Urinary bladder (tissue), 4 donors: Measurements from ENCODE around the gene SYCE3. TPM values are rescaled to one million over a fixed set of nuclear protein-coding genes. Genes with fewer than 3 reads are reported as not detected.
"Not testable (repeated sequence)": the region's sequence is repeated elsewhere in the genome, so short reads cannot be mapped to it uniquely, and the experiment has no call there.

ENCODE experiments used
- DNase-seq: peaks from one replicate; pipeline ENCODE4 v3.0.0-alpha.2; 2015; ENCODE audit errors: extremely low spot score
- H3K27ac ChIP-seq: one replicate; pipeline ENCODE4 v1.5.1; 2013; ENCODE audit warnings: low read depth, mild to moderate bottlenecking, moderate library complexity
- H3K36me3 ChIP-seq: one replicate; pipeline ENCODE4 v1.6.1; 2013; ENCODE audit warnings: mild to moderate bottlenecking, moderate library complexity; ENCODE audit not compliant: insufficient read depth
- H3K4me1 ChIP-seq: one replicate; pipeline ENCODE4 v1.6.1; 2013; ENCODE audit warnings: mild to moderate bottlenecking, moderate library complexity; ENCODE audit not compliant: insufficient read depth
- H3K4me3 ChIP-seq: one replicate; pipeline ENCODE4 v1.5.1; 2013; ENCODE audit warnings: low read depth, low read length
- WGBS: extraction: QIAGEN DNeasy Blood & Tissue Kit; methylation state at CpG from one replicate; pipeline ENCODE4 v1.1.7; 2013; 5-methylcytosine and 5-hydroxymethylcytosine counted together
- polyA plus RNA-seq: library from polyadenylated mRNA; stranded (reverse); fragments of 200-250 nt; gene quantifications from one replicate; pipeline ENCODE4 v1.2.3, GENCODE V29; 2013
- total RNA-seq: library from RNA; depleted of rRNA; stranded (reverse); fragments of >200 nt; gene quantifications from one replicate; pipeline ENCODE4 v1.2.3, GENCODE V29; 2014
- donor health status: healthy with polysubstance abuse.
- donor health status: healthy.

The SYCE3 gene
- total and polyA plus RNA-seq, 2 donors, result not detected

DNA sequence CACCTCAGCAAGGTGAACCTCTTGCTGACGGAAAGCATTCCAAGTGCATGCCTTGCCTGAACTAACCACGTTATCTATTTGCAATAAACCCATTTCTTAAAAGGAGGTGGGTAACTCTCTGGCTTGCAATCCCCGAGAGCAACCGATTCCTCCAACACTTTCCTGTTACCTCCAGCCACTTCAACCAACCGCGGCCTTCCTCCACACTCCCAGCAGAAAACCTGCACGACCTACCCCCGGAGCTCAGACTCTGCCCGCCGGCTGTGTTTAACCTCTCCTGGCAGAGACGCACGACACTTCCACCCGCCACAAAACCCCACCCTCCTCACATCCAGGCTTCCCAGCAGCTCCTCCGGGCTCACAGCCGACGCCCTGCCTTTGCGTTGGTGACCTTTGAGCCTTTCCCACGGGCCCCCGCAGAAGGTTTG lies 38.0 kb downstream of the SYCE3 start:
- Histone ChIP-seq H3K4me1 (no peaks in the 10 kb centered on the region), H3K27ac (no peak overlapping the region), H3K36me3 (peaks cover 7% of the 10 kb centered on the region), H3K4me3 (peak overlapping the region; percentile 72)
- WGBS, result 8% methylated on average over 19 of the region's 19 CpGs
- no peak for DNase-seq

DNA sequence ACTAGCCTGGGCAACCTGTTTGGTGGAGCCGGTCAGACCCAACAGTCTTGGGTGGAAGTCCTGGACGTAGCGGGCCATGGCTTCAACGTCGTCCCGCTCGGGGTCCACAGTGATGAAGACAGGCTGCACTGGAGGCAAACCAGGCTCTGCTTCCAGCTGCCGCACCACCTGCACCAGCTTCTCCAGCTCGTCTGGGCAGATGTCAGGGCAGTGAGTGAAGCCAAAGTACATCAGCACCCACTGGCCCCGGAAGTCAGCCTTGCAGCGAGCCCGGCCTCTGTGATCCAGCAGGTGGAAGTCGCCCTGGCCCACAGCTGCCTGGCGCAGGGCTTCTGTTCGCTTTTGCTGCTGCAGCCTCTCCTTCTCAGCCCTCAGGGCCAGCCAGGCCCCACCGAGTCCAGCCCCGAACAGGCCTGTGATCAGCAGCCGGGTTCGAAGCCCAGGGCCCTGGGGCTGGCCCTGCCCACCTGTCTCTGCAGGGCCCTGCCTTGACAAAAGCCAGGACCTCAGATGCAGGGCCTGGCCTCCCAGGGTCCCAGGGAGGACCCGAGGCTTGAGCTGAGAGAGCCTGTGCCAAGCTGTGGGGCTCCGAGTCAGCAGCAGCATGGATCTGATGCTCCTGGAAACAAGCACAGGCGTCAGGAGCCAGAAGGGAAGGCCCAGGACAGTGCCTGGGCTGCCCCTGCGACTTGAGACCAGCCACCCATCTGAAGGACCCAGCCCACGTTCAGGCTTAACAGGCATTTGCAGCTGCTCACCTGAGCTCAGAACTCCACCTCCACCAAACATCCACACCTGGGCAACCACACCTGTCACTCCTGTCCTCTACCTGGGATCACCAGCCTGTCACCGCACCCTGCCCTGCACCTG lies 38.7 kb downstream of the SYCE3 start:
- Histone ChIP-seq H3K27ac (no peak overlapping the region), H3K36me3 (peaks cover 7% of the 10 kb centered on the region), H3K4me1 (no peaks in the 10 kb centered on the region), H3K4me3 (no peak overlapping the region)
- DNase-seq, result no peak
- WGBS, result 77% methylated on average over 25 of the region's 25 CpGs

DNA sequence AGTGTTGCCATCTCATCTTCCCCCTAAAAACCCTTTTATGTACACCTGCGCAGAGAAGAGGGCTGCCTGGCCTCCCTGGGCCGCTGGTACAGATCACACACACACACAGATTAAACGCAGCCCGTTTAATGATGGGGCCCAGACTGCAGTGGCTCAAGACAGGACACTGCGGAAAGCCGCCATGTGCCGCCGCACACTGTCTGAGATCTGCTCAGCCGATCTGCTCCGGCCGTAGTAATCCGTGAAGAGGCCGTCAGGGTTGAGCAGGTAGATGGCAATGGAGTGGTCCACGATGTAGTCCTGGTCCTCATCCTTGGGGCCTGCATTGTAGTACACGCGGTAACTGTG lies 39.3 kb downstream of the SYCE3 start:
- no peak for DNase-seq

DNA sequence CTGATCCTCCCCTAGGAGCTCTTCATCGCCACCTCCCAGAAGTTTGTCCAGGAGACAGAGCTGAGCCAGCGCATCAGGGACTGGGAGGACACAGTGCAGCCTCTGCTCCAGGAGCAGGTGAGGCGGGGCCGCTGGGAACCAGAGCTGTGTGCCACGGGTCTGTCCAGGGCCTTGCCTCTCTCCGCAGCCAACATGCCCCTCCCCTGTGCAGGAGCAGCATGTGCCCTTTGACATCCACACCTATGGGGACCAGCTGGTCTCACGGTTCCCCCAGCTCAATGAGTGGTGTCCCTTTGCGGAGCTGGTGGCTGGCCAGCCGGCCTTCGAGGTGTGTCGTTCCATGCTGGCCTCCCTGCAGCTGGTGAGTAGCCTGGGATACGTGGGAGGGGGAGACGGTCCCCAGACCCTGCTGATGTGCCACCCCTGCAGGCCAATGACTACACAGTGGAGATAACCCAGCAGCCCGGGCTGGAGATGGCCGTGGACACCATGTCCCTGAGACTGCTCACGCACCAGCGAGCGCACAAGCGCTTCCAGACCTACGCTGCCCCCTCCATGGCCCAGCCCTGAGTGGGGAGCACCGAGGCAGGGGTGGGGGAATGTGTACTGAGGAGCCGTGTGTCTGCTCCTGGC lies 39.8 kb downstream of the SYCE3 start:
- WGBS, result 87% methylated on average over 22 of the region's 22 CpGs
- peaks cover 7% of the 10 kb centered on the region for H3K36me3 ChIP-seq
- DNase-seq, result no peak
- no peak overlapping the region for H3K27ac ChIP-seq
- no peaks in the 10 kb centered on the region for H3K4me1 ChIP-seq
- H3K4me3 ChIP-seq, result no peak overlapping the region

More for the DNA sequence above, 39.3 kb downstream of the SYCE3 start:
- Histone ChIP-seq H3K27ac (no peak overlapping the region), H3K4me1 (no peaks in the 10 kb centered on the region), H3K36me3 (peaks cover 7% of the 10 kb centered on the region), H3K4me3 (no peak overlapping the region)
- 92% methylated on average over 16 of the region's 16 CpGs for WGBS

DNA sequence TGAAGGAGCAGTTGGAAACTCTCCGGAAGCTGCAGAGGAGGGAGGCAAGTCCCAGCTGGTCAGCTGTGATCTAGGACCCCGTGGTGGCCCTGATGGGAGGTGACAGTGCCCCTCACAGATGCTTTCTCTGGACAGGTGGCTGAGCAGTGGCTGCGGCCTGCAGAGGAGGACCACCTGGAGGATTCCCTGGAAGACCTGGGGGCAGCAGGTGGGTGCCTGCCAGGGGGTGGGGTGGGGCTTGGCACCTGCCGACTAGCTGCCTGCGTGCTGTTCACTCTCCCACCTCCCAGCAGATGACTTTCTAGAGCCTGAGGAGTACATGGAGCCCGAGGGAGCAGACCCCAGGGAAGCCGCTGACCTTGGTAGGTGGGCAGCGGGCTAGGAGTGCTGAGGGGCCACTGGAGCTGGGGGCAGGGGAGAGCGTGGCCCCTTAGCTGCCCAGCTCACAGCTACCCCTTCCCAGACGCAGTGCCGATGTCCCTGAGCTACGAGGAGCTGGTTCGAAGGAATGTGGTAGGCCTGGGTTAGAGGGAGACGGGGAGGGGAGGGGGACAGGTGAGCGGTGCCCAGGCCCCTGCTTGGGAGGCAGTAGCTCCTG lies 40.4 kb downstream of the SYCE3 start:
- WGBS, result 91% methylated on average over 15 of the region's 15 CpGs
- no peak for DNase-seq
- Histone ChIP-seq H3K4me1 (no peaks in the 10 kb centered on the region), H3K27ac (no peak overlapping the region), H3K4me3 (no peak overlapping the region), H3K36me3 (peaks cover 7% of the 10 kb centered on the region)

DNA sequence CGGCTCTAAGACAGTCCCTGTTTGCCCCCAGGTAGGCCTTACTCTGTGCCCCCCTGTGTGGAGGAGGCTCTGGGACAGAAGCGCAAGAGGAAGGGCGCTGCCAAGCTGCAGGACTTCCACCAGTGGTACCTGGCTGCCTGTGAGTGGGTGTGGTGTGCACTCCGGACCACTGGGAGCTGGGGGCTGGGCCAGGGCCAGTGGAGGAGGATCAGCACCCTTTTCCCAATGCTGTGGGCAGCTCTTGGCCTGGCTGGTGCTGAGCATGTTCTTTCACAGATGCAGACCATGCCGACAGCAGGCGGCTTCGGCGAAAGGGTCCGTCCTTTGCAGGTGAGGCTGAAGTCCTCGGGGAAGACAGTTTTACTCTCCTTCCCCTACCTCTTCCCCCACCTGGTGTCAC lies 41.0 kb downstream of the SYCE3 start:
- no peaks in the 10 kb centered on the region for H3K4me1 ChIP-seq
- no peak overlapping the region for H3K27ac ChIP-seq
- no peak overlapping the region for H3K4me3 ChIP-seq
- no peak for DNase-seq
- H3K36me3 ChIP-seq, result peaks cover 7% of the 10 kb centered on the region
- WGBS, result 93% methylated on average over 10 of the region's 10 CpGs

DNA sequence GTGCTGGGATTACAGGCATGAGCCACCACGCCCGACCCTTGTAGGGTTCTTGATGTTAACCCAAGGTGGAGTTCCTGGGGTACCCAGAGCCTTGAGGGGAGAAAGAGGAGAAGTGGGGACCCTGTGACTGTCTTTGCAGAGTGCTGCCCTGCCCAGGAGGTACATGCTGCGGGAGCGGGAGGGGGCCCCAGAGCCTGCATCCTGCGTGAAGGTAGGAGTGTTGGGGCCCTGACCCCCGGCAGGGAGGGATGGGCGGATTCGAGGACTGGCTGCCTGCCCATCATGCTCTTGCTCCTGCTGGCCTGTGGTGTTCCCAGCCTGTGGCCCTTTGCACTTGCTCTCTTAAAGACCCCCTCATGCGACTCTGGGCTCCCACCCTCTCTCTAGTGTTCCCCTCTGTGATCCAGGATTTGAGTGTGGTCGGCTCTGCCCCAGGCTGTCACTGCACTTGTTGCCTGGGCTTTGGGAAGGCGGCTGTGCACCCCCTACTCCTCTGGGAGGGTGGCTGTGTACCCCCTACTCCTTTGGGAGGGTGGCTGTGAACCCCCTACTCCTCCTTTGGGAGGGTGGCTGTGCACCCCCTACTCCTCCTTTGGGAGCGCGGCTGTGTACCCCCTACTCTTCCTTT lies 41.8 kb downstream of the SYCE3 start:
- Histone ChIP-seq H3K36me3 (peaks cover 7% of the 10 kb centered on the region), H3K27ac (no peak overlapping the region), H3K4me3 (no peak overlapping the region), H3K4me1 (no peaks in the 10 kb centered on the region)
- 93% methylated on average over 13 of the region's 13 CpGs for WGBS
- no peak for DNase-seq

DNA sequence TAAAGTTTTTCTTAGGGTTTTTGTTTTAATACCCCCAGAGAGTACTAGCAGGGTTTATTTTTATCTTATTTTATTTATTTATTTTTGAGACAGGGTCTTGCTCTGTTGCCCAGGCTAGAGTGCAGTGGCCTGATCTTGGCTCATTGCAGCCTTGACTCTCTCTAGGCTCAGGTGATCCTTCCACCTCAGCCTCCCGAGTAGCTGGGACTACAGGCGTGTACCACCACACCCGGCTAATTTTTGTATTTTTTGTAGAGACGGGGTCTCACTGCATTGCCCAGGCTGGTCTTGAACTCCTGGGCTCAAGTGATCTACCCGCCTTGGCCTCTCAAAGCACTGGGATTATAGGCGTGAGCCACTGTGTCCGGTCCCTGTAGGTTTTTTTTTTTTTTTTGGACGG lies 42.5 kb downstream of the SYCE3 start:
- 98% methylated on average over 8 of the region's 8 CpGs for WGBS
- not testable (repeated sequence) for H3K27ac ChIP-seq, DNase-seq, H3K36me3 ChIP-seq, H3K4me1 ChIP-seq, H3K4me3 ChIP-seq

DNA sequence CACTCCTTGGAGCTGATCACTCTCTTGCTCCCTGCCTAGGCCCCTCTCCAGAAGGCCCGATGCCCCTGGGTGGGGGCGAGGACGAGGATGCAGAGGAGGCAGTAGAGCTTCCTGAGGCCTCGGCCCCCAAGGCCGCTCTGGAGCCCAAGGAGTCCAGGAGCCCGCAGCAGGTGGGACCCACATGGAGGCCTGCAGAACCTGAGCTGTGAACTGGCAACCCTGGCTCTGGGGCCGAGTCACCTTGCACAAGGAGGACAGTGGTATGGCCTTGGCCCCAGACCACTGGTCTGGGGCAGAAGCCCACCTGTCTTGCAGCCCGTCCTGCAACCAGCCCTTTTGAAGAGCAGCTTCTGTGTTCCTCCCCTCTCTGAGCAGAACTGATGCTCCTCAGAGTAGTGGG lies 43.6 kb downstream of the SYCE3 start:
- Histone ChIP-seq H3K4me1 (no peaks in the 10 kb centered on the region), H3K36me3 (peaks cover 7% of the 10 kb centered on the region), H3K4me3 (no peak overlapping the region), H3K27ac (no peak overlapping the region)
- 96% methylated on average over 8 of the region's 8 CpGs for WGBS
- no peak for DNase-seq

DNA sequence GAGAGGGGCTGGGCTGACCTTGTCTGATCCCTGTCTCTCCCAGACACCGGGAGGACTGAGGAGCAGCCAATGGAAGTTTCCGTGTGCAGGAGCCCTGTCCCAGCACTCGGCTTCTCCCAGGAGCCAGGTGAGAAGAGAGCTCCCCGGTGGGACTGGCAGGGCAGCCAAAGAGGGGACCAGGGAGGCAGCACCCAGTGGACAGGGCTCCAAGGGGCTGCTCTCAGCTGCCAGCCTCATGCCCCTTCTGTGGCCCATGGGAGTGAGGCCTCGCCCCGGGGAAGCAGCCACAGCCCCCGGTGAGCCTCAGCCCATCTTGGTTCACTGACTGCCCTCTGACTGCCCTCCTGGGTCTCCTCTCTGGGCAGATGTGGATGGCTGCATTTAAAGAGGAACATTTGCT lies 44.1 kb downstream of the SYCE3 start:
- 94% methylated on average over 7 of the region's 7 CpGs for WGBS
- H3K36me3 ChIP-seq, result peaks cover 7% of the 10 kb centered on the region
- H3K4me3 ChIP-seq, result no peak overlapping the region
- no peak for DNase-seq
- no peaks in the 10 kb centered on the region for H3K4me1 ChIP-seq
- no peak overlapping the region for H3K27ac ChIP-seq

DNA sequence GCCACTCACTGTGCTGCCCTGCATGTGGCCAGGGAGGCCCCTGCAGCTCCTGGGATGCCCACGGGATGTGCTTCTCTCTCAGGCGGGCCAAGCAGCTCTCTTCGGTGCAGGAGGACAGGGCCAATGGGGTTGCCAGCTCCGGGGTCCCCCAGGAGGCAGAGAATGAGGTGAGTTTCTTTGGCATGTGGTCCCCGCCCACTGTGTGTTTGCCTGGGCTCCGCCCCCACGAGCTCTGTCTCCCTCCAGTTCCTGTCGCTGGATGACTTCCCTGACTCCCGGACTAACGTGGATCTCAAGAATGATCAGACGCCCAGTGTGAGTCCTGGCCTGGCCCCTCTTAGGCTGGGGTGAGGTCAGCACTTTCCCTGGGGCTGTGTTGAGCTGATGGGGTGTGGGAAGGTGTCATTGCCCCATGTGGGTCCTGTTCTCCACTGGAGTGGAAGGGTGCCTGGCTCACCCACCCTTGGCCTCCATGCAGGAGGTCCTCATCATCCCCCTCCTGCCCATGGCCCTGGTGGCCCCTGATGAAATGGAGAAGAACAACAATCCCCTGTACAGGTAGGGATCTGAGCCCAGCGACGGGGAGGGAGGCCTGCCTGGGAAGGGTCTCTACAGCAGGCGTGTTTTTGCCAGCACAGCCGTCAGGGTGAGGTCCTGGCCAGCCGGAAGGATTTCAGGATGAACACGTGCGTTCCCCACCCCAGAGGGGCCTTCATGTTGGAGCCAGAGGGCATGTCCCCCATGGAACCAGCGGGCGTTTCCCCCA lies 45.0 kb downstream of the SYCE3 start:
- 90% methylated on average over 20 of the region's 20 CpGs for WGBS
- Histone ChIP-seq H3K4me1 (no peaks in the 10 kb centered on the region), H3K27ac (no peak overlapping the region), H3K4me3 (no peak overlapping the region), H3K36me3 (peaks cover 7% of the 10 kb centered on the region)
- DNase-seq, result no peak

DNA sequence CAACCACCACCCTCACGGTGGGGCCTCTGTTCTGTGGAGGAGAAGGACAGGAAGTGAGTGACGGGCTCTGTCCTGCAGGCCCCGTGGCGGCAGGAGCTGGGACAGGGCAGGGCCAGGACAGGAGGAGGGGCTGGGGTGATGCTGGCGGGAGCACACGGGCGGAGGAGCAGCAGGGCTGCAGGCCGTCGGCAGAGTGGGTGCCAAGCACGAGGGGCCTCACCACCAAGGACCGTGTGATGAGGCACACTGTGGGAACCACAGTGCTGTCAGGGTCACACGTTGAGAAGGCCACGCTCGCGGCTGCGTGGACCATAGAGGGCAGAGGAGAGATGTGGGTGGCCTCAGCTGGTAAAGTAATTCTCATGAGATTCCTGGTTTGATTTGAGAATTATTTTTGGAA lies 45.8 kb downstream of the SYCE3 start:
- no peaks in the 10 kb centered on the region for H3K4me1 ChIP-seq
- no peak for DNase-seq
- 81% methylated on average over 16 of the region's 16 CpGs for WGBS
- peaks cover 6% of the 10 kb centered on the region for H3K36me3 ChIP-seq
- no peak overlapping the region for H3K27ac ChIP-seq
- no peak overlapping the region for H3K4me3 ChIP-seq

DNA sequence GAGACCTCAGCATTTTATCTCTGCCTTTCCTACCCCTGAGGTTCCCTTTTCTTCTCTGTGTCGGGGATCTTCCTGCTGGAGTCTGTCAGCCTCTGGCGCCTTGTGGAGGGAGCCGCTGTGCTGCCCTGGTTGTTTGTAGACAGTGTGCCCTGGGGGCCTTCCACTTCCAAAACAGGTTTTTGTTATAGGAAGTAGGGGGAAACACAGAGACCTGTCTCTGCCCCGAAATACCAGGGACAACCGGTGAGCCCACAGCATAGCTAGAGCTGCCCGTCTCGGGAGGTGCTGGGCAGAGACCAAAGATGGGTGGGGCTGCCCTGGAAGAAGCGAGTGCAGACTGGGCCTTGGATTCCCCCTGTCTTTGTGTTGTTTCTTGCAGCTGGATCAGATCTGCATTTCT lies 46.7 kb downstream of the SYCE3 start:
- Histone ChIP-seq H3K4me3 (no peak overlapping the region), H3K27ac (no peak overlapping the region), H3K36me3 (no peaks in the 10 kb centered on the region), H3K4me1 (no peaks in the 10 kb centered on the region)
- 82% methylated on average over 8 of the region's 8 CpGs for WGBS
- no peak for DNase-seq
